GM23338 (cell line): ENCODE results near the gene TACC3. TPM values are rescaled to one million over a fixed set of nuclear protein-coding genes. Genes with fewer than 3 reads are reported as not detected.

ENCODE experiments used
- ATAC-seq: fragments of 200-7000 bp; cut with Tn5 transposase; 3 replicates; pipeline ENCODE4 v1.9.1; 2020
- DNase-seq: peaks from one replicate; pipeline ENCODE4 v3.0.0-alpha.2; 2015; ENCODE audit warnings: low spot score
- H2AFZ ChIP-seq: fragments of 200-600 bp; sonication (generic); 2 replicates; pipeline ENCODE4 v1.8.0; 2016; ENCODE audit warnings: antibody characterized with exemption, mild to moderate bottlenecking, moderate library complexity
- H3F3A ChIP-seq: fragments of 200-600 bp; sonication (generic); replicated peaks from 2 replicates; pipeline ENCODE4 v1.8.0; 2017; ENCODE audit warnings: antibody characterized with exemption, mixed run types, low read depth
- H3K27ac ChIP-seq: fragments of 200-600 bp; sonication (generic); 2 replicates; pipeline ENCODE4 v1.6.1; 2016; ENCODE audit warnings: low read depth
- H3K27me3 ChIP-seq: fragments of 200-600 bp; sonication (generic); 2 replicates; pipeline ENCODE4 v1.8.0; 2016; ENCODE audit warnings: mild to moderate bottlenecking, mixed run types, moderate library complexity; ENCODE audit not compliant: insufficient read depth
- H3K36me3 ChIP-seq: fragments of 200-600 bp; sonication (generic); 2 replicates; pipeline ENCODE4 v1.8.0; 2016; ENCODE audit warnings: mild to moderate bottlenecking; ENCODE audit not compliant: insufficient read depth
- H3K4me1 ChIP-seq: fragments of 200-600 bp; sonication (generic); 2 replicates; pipeline ENCODE4 v1.8.0; 2016; ENCODE audit warnings: mild to moderate bottlenecking, moderate library complexity; ENCODE audit not compliant: insufficient read depth
- H3K4me2 ChIP-seq: fragments of 200-600 bp; sonication (generic); 2 replicates; pipeline ENCODE4 v1.7.1; 2017; ENCODE audit warnings: mixed run types
- H3K4me3 ChIP-seq: fragments of 200-600 bp; sonication (generic); 2 replicates; pipeline ENCODE4 v1.6.1; 2016; ENCODE audit warnings: mixed run types
- H3K79me2 ChIP-seq: fragments of 200-600 bp; sonication (generic); replicated peaks from 2 replicates; pipeline ENCODE4 v1.8.0; 2017; ENCODE audit warnings: mild to moderate bottlenecking; ENCODE audit not compliant: insufficient read depth
- H3K9me2 ChIP-seq: fragments of 200-600 bp; sonication (generic); 2 replicates; pipeline ENCODE4 v1.8.0; 2017; ENCODE audit not compliant: insufficient read depth
- H4K20me1 ChIP-seq: fragments of 200-600 bp; sonication (generic); replicated peaks from 2 replicates; pipeline ENCODE4 v1.8.0; 2017; ENCODE audit warnings: mild to moderate bottlenecking; ENCODE audit not compliant: insufficient read depth
- H3K27ac Mint-ChIP-seq: 2 replicates; pipeline ENCODE4 v1.8.0; 2020; ENCODE audit warnings: inconsistent platforms, mild to moderate bottlenecking, moderate library complexity, mixed read lengths
- H3K27me3 Mint-ChIP-seq: 3 replicates; pipeline ENCODE4 v1.8.0; 2022; ENCODE audit warnings: low read depth, mild to moderate bottlenecking, moderate library complexity, mixed read lengths, inconsistent platforms; ENCODE audit not compliant: insufficient read depth, poor library complexity
- H3K36me3 Mint-ChIP-seq: 3 replicates; pipeline ENCODE4 v1.8.0; 2021; ENCODE audit warnings: low read depth, mild to moderate bottlenecking, inconsistent platforms, moderate library complexity, mixed read lengths
- H3K4me1 Mint-ChIP-seq: 3 replicates; pipeline ENCODE4 v1.8.0; 2020; ENCODE audit warnings: mild to moderate bottlenecking, inconsistent platforms, mixed read lengths
- H3K4me3 Mint-ChIP-seq: 3 replicates; pipeline ENCODE4 v1.8.0; 2021; ENCODE audit warnings: moderate library complexity, mild to moderate bottlenecking, inconsistent platforms, mixed read lengths
- H3K9me3 Mint-ChIP-seq: 3 replicates; pipeline ENCODE4 v1.8.0; 2020; ENCODE audit warnings: moderate library complexity, mild to moderate bottlenecking, inconsistent platforms, mixed read lengths
- CREB1 ChIP-seq: fragments of 250-450 bp; sonication (Bioruptor Pico); IDR thresholded peaks from 2 replicates; pipeline ENCODE4 v1.5.0; 2020; ENCODE audit warnings: low read depth, mild to moderate bottlenecking, moderate library complexity
- CTCF ChIP-seq, 2 experiments: fragments of 200-600 bp in 1 of 2; sonication (generic) in 1 of 2; conservative IDR thresholded peaks; 2 replicates each; pipeline versions ENCODE4 v1.5.1 to v1.6.1; 2016 to 2017; ENCODE audit warnings: antibody characterized with exemption in 2 of 2, low read depth in 2 of 2, mild to moderate bottlenecking in 2 of 2, moderate library complexity in 1 of 2
- EZH2 ChIP-seq: fragments of 200-600 bp; sonication (generic); IDR thresholded peaks from one replicate; pipeline ENCODE4 v1.8.0; 2017; ENCODE audit warnings: antibody characterized with exemption, mild to moderate bottlenecking, low read depth; ENCODE audit not compliant: unreplicated experiment
- EZH2phosphoT487 ChIP-seq: fragments of 200-600 bp; sonication (generic); IDR thresholded peaks from one replicate; pipeline ENCODE4 v1.8.1; 2018; ENCODE audit warnings: antibody characterized with exemption; ENCODE audit not compliant: unreplicated experiment
- JUNB ChIP-seq: IDR thresholded peaks from one replicate; pipeline ENCODE4 v1.6.1; 2016; ENCODE audit warnings: antibody characterized with exemption; ENCODE audit not compliant: unreplicated experiment
- NANOG ChIP-seq: IDR thresholded peaks from 2 replicates; pipeline ENCODE4 v1.6.1; 2016; ENCODE audit warnings: antibody characterized with exemption, borderline replicate concordance
- POLR2AphosphoS5 ChIP-seq: IDR thresholded peaks from 2 replicates; pipeline ENCODE4 v1.6.1; 2016; ENCODE audit warnings: antibody characterized with exemption, low read depth
- STAT1 ChIP-seq: IDR thresholded peaks from one replicate; pipeline ENCODE4 v1.6.1; 2016; ENCODE audit warnings: antibody characterized with exemption; ENCODE audit not compliant: unreplicated experiment
- ZNF462 ChIP-seq: fragments of 250-450 bp; sonication (Bioruptor Pico); IDR thresholded peaks from 2 replicates; pipeline ENCODE4 v1.5.0; 2020; ENCODE audit warnings: mild to moderate bottlenecking, moderate library complexity
- polyA plus RNA-seq: library from polyadenylated mRNA; unstranded; fragments of >200 nt; fragmentation: Nextera tagmentation; extraction: Ambion mirVana; gene quantifications from 2 replicates; pipeline ENCODE4 v1.2.1, GENCODE V29; 2016
- total RNA-seq: library from RNA; depleted of rRNA; stranded (reverse); fragments of >200 nt; shearing (Covaris generic); gene quantifications from 2 replicates; pipeline ENCODE4 v1.2.3, GENCODE V29; 2014
- TF ChIP-seq, protein P1 (sequence below): IDR thresholded peaks from 2 replicates; pipeline ENCODE4 v1.6.1; 2016; ENCODE audit warnings: antibody characterized with exemption

The TACC3 gene
- total and polyA plus RNA-seq, 2 experiments from 2014 or later, result 120 TPM

DNA sequence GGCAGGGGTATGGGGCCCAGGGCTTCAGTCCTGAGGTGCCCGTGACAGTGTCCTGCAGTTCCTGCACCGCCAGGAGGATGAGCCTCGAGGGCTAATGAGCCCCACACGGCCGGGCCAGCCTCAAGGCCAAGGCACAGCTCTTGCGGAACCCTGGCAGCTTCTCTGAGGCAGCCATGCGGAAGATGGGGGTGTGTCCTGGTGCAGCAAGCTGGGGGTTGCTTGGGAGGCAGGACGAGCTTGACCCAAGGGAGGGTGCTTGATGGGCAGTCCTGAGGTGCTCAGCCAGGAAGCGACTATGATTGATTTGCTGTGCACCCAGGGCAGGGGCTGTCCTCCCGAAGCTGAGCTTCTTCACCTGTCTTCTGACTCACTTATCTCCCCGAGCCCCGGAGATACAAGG lies 62.6 kb downstream of the TACC3 start:
- TF ChIP-seq CREB1 (CRISPR knock-in tag) (no peak), EZH2 (no peak), EZH2phosphoT487 (no peak), POLR2AphosphoS5 (no peak), CTCF (conservative IDR thresholded peaks at IDR 0.05; ENCODE audit: low read depth in 2 of 2) (no peak)
- no peaks in the 10 kb centered on the region for H3K9me3 Mint-ChIP-seq

GRCh38 chr4:1784395-1784788 lies 63.1 kb downstream of the TACC3 start:
- Mint-ChIP-seq H3K36me3 (no peaks in the 10 kb centered on the region), H3K9me3 (no peaks in the 10 kb centered on the region), H3K4me1 (peaks cover 2% of the 10 kb centered on the region; the same call in 2 of the 3 replicates), H3K27me3 (peaks cover 8% of the 10 kb centered on the region), H3K4me3 (no peak overlapping the region), H3K27ac (no peak overlapping the region)
- no peaks in the 10 kb centered on the region; the same call in 1 of the 2 replicates for H3K4me1 ChIP-seq
- H3K36me3 ChIP-seq, result no peaks in the 10 kb centered on the region
- no peak overlapping the region for H3K27ac ChIP-seq
- no peaks in the 10 kb centered on the region for H3K79me2 ChIP-seq
- H4K20me1 ChIP-seq, result no peaks in the 10 kb centered on the region
- H3K4me3 ChIP-seq, result no peak overlapping the region
- H2AFZ ChIP-seq, result no peak overlapping the region
- H3K27me3 ChIP-seq, result no peaks in the 10 kb centered on the region
- H3K4me2 ChIP-seq, result no peak overlapping the region
- DNase-seq, result no peak
- H3F3A ChIP-seq, result 0 out of 2 replicates have a peak, but pooled peaks cover 3% of the 10 kb centered on the region
- no peak for ATAC-seq
- H3K9me2 ChIP-seq, result no peaks in the 10 kb centered on the region
- no peak for TF ChIP-seq CTCF (conservative IDR thresholded peaks at IDR 0.05; ENCODE audit: low read depth in 2 of 2)
- TF ChIP-seq EZH2, result no peak
- TF ChIP-seq, protein P1, sequence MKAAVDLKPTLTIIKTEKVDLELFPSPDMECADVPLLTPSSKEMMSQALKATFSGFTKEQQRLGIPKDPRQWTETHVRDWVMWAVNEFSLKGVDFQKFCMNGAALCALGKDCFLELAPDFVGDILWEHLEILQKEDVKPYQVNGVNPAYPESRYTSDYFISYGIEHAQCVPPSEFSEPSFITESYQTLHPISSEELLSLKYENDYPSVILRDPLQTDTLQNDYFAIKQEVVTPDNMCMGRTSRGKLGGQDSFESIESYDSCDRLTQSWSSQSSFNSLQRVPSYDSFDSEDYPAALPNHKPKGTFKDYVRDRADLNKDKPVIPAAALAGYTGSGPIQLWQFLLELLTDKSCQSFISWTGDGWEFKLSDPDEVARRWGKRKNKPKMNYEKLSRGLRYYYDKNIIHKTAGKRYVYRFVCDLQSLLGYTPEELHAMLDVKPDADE, result no peak
- no peak for TF ChIP-seq POLR2AphosphoS5
- TF ChIP-seq NANOG, result no peak
- TF ChIP-seq ZNF462, result no peak
- TF ChIP-seq CREB1 (CRISPR knock-in tag), result no peak
- no peak for TF ChIP-seq JUNB
- TF ChIP-seq EZH2phosphoT487, result no peak
- no peak for TF ChIP-seq STAT1

More for the DNA sequence above, 62.6 kb downstream of the TACC3 start:
- Histone ChIP-seq H3K4me3 (no peak overlapping the region), H4K20me1 (no peaks in the 10 kb centered on the region), H3K79me2 (no peaks in the 10 kb centered on the region), H2AFZ (no peak overlapping the region), H3K27ac (no peak overlapping the region), H3K9me2 (no peaks in the 10 kb centered on the region), H3F3A (0 out of 2 replicates have a peak, but pooled peaks cover 3% of the 10 kb centered on the region), H3K27me3 (no peaks in the 10 kb centered on the region), H3K4me2 (no peak overlapping the region), H3K36me3 (no peaks in the 10 kb centered on the region), H3K4me1 (peaks cover 1% of the 10 kb centered on the region; the same call in 1 of the 2 replicates)
- DNase-seq, result no peak
- H3K4me1 Mint-ChIP-seq, result peaks cover 4% of the 10 kb centered on the region; the same call in 2 of the 3 replicates
- peaks cover 8% of the 10 kb centered on the region for H3K27me3 Mint-ChIP-seq
- H3K36me3 Mint-ChIP-seq, result no peaks in the 10 kb centered on the region
- ATAC-seq, result no peak
- H3K27ac Mint-ChIP-seq, result no peak overlapping the region
- no peak overlapping the region for H3K4me3 Mint-ChIP-seq
